Caco-2 (cell line): Measurements from ENCODE around the gene FES. TPM values are rescaled to one million over a fixed set of nuclear protein-coding genes. Genes with fewer than 3 reads are reported as not detected.

Experiments used
- BruUV-seq: library from RNA; stranded (reverse); fragments of 400-500 nt; replicated peaks from 2 replicates; lab custom pipeline; 2021; lab: Mats Ljungman, UMichigan
- CTCF ChIA-PET: fragments of 300-600 bp; sonication (Branson Sonifier 250); formaldehyde crosslinking; loops from one replicate; lab custom pipeline; 2022; ENCODE audit warnings: antibody characterized with exemption; lab: Charles Lee
- POLR2A ChIA-PET: fragments of 300-600 bp; sonication (Branson Sonifier 250); formaldehyde crosslinking; loops from one replicate; lab custom pipeline; 2022; ENCODE audit warnings: antibody characterized with exemption; lab: Charles Lee
- DNase-seq, 2 experiments: peaks; one replicate each; pipeline versions ENCODE4 v3.0.0 to v3.0.0-alpha.2; 2020 to 2022
- H3K27me3 ChIP-seq: replicated peaks from 2 replicates; pipeline ENCODE4 v1.6.0; 2011; ENCODE audit warnings: low read length; ENCODE audit not compliant: control insufficient read depth, insufficient read depth
- H3K36me3 ChIP-seq: 2 replicates; pipeline ENCODE4 v1.5.1; 2011; ENCODE audit warnings: low read length; ENCODE audit not compliant: control insufficient read depth, insufficient read depth
- H3K4me1 ChIP-seq: fragments of 250-450 bp; sonication (Bioruptor Pico); 2 replicates; pipeline ENCODE4 v1.5.1; 2020; ENCODE audit warnings: mild to moderate bottlenecking
- H3K4me3 ChIP-seq: 2 replicates; pipeline ENCODE4 v1.5.1; 2011; ENCODE audit warnings: low read depth, mild to moderate bottlenecking, control low read depth, low read length
- H3K9me3 ChIP-seq: fragments of 250-450 bp; sonication (Bioruptor Pico); 2 replicates; pipeline ENCODE4 v1.5.1; 2020; ENCODE audit warnings: mild to moderate bottlenecking, moderate library complexity
- H3K27ac Mint-ChIP-seq: one replicate; pipeline ENCODE4 v1.8.0; 2022; ENCODE audit warnings: mixed read lengths; ENCODE audit not compliant: unreplicated experiment
- H3K27me3 Mint-ChIP-seq: one replicate; pipeline ENCODE4 v1.8.0; 2022; ENCODE audit warnings: mixed read lengths; ENCODE audit not compliant: insufficient read depth, unreplicated experiment
- H3K36me3 Mint-ChIP-seq: one replicate; pipeline ENCODE4 v1.8.0; 2022; ENCODE audit warnings: mild to moderate bottlenecking, mixed read lengths; ENCODE audit not compliant: insufficient read depth, unreplicated experiment
- H3K4me1 Mint-ChIP-seq: one replicate; pipeline ENCODE4 v1.8.0; 2022; ENCODE audit warnings: low read depth, mixed read lengths; ENCODE audit not compliant: unreplicated experiment
- H3K4me3 Mint-ChIP-seq: one replicate; pipeline ENCODE4 v1.8.0; 2022; ENCODE audit warnings: mild to moderate bottlenecking, moderate library complexity, mixed read lengths; ENCODE audit not compliant: unreplicated experiment
- H3K9me3 Mint-ChIP-seq: one replicate; pipeline ENCODE4 v1.8.0; 2022; ENCODE audit warnings: mixed read lengths; ENCODE audit not compliant: unreplicated experiment
- CTCF ChIP-seq, 2 experiments: fragments of 200-600 bp in 1 of 2; IDR thresholded peaks; 1 replicate in 1 of 2; 2 replicates in 1 of 2; pipeline versions ENCODE4 v1.5.1 to v1.8.0; 2011 to 2022; ENCODE audit warnings: antibody characterized with exemption in 1 of 2, control low read depth in 1 of 2, inconsistent platforms in 1 of 2, low read depth in 1 of 2, low read length in 1 of 2, mild to moderate bottlenecking in 1 of 2, moderate library complexity in 1 of 2; ENCODE audit not compliant: insufficient read depth in 1 of 2, severe bottlenecking in 1 of 2, unreplicated experiment in 1 of 2
- intact Hi-C: fragments of 100-400 bp; cut with micrococcal nuclease; formaldehyde crosslinking; loops from one replicate; pipeline ENCODE4 v1.10.0; 2022; ENCODE audit not compliant: unreplicated experiment
- total RNA-seq: library from RNA; stranded (reverse); gene quantifications from 2 replicates; pipeline ENCODE4 v1.2.3, GENCODE V29; 2022

FES gene
- total RNA-seq, 1 experiment from 2014 or later, result 1.7 TPM

GRCh38 chr15:90862964-90863778 lies 21.1 kb upstream of the FES start:
- H3K9me3 ChIP-seq, result no peaks in the 10 kb centered on the region
- H3K4me3 ChIP-seq, result no peak overlapping the region
- H3K4me1 ChIP-seq, result peaks cover 30% of the 10 kb centered on the region
- BruUV-seq, result no TSS peak
- H3K9me3 Mint-ChIP-seq, result no peaks in the 10 kb centered on the region
- no peaks in the 10 kb centered on the region for H3K27me3 ChIP-seq
- ChIA-PET CTCF (interaction anchor here (0.5 kb wide), 1 partner anchor 712 kb away, joined by 3 read pairs; no protein-coding TSS in a partner anchor), POLR2A (no interaction called here)
- H3K4me1 Mint-ChIP-seq, result peaks cover 26% of the 10 kb centered on the region
- H3K27me3 Mint-ChIP-seq, result no peaks in the 10 kb centered on the region
- H3K36me3 ChIP-seq, result no peaks in the 10 kb centered on the region
- H3K4me3 Mint-ChIP-seq, result no peak overlapping the region
- TF ChIP-seq CTCF (IDR thresholded peaks at IDR 0.05; ENCODE audit: insufficient read depth in 1 of 2, low read depth in 1 of 2, low read length in 1 of 2, severe bottlenecking in 1 of 2, unreplicated experiment in 1 of 2), result no peak
- H3K27ac Mint-ChIP-seq, result no peak overlapping the region
- peaks cover 4% of the 10 kb centered on the region for H3K36me3 Mint-ChIP-seq
- DNase-seq, result no peak
- intact Hi-C loops, result no loop called here

GRCh38 chr15:90863987-90864386 lies 20.3 kb upstream of the FES start:
- Histone ChIP-seq H3K4me3 (no peak overlapping the region), H3K9me3 (no peaks in the 10 kb centered on the region), H3K27me3 (no peaks in the 10 kb centered on the region), H3K4me1 (peaks cover 38% of the 10 kb centered on the region), H3K36me3 (no peaks in the 10 kb centered on the region)
- no peak for TF ChIP-seq CTCF (IDR thresholded peaks at IDR 0.05; ENCODE audit: insufficient read depth in 1 of 2, low read depth in 1 of 2, low read length in 1 of 2, severe bottlenecking in 1 of 2, unreplicated experiment in 1 of 2)
- Mint-ChIP-seq H3K27ac (no peak overlapping the region), H3K4me1 (peaks cover 34% of the 10 kb centered on the region), H3K36me3 (peaks cover 4% of the 10 kb centered on the region), H3K9me3 (no peaks in the 10 kb centered on the region), H3K27me3 (no peaks in the 10 kb centered on the region), H3K4me3 (no peak overlapping the region)
- no TSS peak for BruUV-seq
- no peak for DNase-seq
- intact Hi-C loops, result no loop called here
- POLR2A ChIA-PET, result no interaction called here
- CTCF ChIA-PET, result interaction anchor here (0.5 kb wide), 1 partner anchor 712 kb away, joined by 3 read pairs; no protein-coding TSS in a partner anchor

GRCh38 chr15:90864507-90864906 lies 19.8 kb upstream of the FES start:
- no peaks in the 10 kb centered on the region for H3K27me3 ChIP-seq
- no peaks in the 10 kb centered on the region for H3K36me3 ChIP-seq
- CTCF ChIA-PET, result no interaction called here
- H3K27ac Mint-ChIP-seq, result no peak overlapping the region
- DNase-seq, result no peak
- no peak overlapping the region for H3K4me3 Mint-ChIP-seq
- peaks cover 40% of the 10 kb centered on the region for H3K4me1 ChIP-seq
- peaks cover 39% of the 10 kb centered on the region for H3K4me1 Mint-ChIP-seq
- no peak for TF ChIP-seq CTCF (IDR thresholded peaks at IDR 0.05; ENCODE audit: insufficient read depth in 1 of 2, low read depth in 1 of 2, low read length in 1 of 2, severe bottlenecking in 1 of 2, unreplicated experiment in 1 of 2)
- no peaks in the 10 kb centered on the region for H3K9me3 Mint-ChIP-seq
- H3K9me3 ChIP-seq, result no peaks in the 10 kb centered on the region
- intact Hi-C loops, result no loop called here
- no peak overlapping the region for H3K4me3 ChIP-seq
- no peaks in the 10 kb centered on the region for H3K27me3 Mint-ChIP-seq
- POLR2A ChIA-PET, result no interaction called here
- peaks cover 4% of the 10 kb centered on the region for H3K36me3 Mint-ChIP-seq
- BruUV-seq, result no TSS peak
